Esophagus squamous epithelium (tissue), 4 donors: Measurements from ENCODE around the gene ZFYVE28.

ENCODE experiments used
- CTCF ChIP-seq, 6 experiments: fragments of 450-650 bp in 4 of 6; fragments of 200-600 bp in 2 of 6; sonication (generic) in 2 of 6; IDR thresholded peaks; one replicate each; pipeline ENCODE4 v1.5.1; 2016 to 2019; ENCODE audit warnings: antibody characterized with exemption in 6 of 6, mild to moderate bottlenecking in 4 of 6, moderate library complexity in 4 of 6
- POLR2A ChIP-seq, 4 donors: fragments of 450-650 bp; IDR thresholded peaks; one replicate each; pipeline ENCODE4 v1.6.1; 2017; ENCODE audit warnings: antibody characterized with exemption in 4 of 4, mild to moderate bottlenecking in 4 of 4, moderate library complexity in 3 of 4

- TF ChIP-seq POLR2A (IDR thresholded peaks at IDR 0.05) (no peak), CTCF (IDR thresholded peaks at IDR 0.05) (no peak)
Measured at GRCh38 chr4:2387829-2388228, 30.6 kb downstream of the ZFYVE28 start.
